HG02610 (cell line): ENCODE data around the gene MSRB2.
"Not testable (repeated sequence)": the region's sequence is repeated elsewhere in the genome, so short reads cannot be mapped to it uniquely, and the experiment has no call there.

Experiments used
- ATAC-seq: cut with Tn5 transposase; IDR thresholded peaks from one replicate; pipeline ENCODE4 v1.9.1; 2021; ENCODE audit warnings: mild to moderate bottlenecking, moderate library complexity; ENCODE audit not compliant: unreplicated experiment

MSRB2 gene

GRCh38 chr10:23095404-23095965 is at the start of gene MSRB2:
Gene MSRB2 (plus strand): TSS chr10:23095579. CDS start chr10:23095609, 30 bp downstream.
- peak; percentile 81 for ATAC-seq

- ATAC-seq = no peak
Measured at GRCh38 chr10:23046027-23046426, 49.4 kb upstream of the MSRB2 start.

DNA sequence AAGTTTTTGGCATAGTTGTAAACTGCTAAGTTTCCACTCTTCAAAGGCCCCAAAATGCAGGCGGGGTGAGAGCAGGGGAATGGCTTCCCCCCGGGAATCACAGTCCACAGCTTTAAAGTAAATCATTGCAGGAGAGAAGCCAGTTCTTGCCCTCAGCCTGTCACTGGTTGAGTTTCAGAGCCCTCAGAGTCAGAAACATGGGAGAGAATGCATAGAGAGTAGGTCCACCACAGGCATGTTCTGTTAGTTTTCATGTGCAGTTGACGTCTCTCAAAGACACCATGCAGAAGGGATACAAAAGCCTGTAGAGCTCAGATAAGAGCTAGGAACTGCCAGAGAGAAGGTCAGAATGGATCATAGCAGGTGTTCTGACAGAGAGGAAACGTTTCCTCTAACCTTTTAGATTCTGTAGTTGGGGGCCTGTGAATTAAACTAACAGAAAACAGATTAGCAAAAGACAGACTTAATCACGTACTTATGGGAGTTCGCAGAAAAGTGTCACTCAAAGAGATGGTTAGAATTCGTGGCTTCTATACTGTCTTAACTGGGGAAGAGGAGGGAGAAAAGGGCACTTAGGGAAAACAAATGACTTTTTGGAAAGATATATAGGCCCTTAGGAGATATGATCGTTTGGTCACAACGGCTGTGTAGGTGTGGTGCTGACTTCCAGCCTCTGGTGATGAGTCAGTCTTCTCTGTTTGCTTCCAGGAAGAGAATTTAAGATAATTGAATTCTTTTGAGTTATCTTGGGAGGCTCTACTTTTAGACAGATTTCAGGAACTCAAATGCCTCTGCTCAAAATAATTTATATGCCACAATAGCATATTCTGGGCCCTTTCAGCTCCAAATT is 48.0 kb upstream of the MSRB2 start:
- ATAC-seq = no peak

DNA sequence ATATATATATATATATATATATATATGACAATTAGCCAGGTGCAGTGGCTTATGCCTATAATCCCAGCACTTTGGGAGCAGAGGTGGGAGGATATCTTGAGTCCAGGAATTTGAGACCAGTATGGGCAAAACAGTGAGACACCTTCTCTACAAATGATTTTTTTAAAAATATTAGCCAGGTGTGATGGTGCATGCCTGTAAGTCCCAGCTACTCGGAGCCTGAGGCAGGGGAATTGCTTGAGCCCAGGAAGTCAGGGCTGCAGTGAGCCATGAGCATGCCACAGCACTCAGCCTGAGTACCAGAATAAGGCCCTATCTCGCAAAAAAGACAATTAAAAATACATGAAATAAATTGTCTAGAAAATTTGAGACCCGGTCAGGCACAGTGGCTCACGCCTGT is 47.2 kb upstream of the MSRB2 start:
- ATAC-seq = no peak

DNA sequence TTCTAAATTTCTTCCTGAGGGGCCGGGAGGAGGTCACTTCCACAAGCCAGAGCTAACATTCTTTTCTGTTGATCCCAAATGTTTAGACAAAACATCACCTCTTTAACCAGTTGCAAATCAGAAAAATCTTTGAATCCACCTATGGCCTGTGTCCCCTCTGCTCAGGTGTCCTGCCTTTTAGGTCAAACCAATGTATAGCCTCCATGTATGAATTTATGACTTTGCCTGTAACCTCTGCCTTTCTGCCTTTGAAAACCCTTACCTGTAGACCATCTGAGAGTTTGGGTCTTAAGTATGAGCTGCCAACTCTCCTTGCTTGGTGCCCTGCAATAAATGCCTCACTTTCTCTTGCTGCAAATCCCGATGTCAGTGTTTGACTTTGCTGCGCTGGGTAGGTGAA is 44.1 kb upstream of the MSRB2 start:
- ATAC-seq = no peak

- ATAC-seq = no peak
Measured at GRCh38 chr10:23051855-23052331, 43.5 kb upstream of the MSRB2 start.

DNA sequence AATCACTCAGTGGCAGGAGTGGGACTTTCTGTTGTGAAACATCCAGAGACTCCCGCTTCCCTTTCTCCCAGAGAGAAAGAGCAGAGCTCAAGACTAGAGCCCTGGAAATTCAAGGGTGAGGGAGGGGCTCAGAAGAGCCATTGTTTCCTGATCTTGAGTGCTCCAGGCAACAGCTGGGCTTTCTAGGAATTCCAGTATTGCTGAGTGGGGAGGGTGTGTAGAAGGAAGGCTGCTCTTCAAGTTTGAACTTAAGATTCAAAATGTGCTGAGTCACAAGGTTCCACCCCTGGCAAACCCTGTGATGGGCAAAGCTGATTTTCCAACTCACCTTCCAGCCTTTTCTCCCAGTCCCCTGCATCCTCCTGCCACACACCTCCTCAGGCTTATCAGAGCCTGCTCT is 42.3 kb upstream of the MSRB2 start:
- ATAC-seq = no peak

DNA sequence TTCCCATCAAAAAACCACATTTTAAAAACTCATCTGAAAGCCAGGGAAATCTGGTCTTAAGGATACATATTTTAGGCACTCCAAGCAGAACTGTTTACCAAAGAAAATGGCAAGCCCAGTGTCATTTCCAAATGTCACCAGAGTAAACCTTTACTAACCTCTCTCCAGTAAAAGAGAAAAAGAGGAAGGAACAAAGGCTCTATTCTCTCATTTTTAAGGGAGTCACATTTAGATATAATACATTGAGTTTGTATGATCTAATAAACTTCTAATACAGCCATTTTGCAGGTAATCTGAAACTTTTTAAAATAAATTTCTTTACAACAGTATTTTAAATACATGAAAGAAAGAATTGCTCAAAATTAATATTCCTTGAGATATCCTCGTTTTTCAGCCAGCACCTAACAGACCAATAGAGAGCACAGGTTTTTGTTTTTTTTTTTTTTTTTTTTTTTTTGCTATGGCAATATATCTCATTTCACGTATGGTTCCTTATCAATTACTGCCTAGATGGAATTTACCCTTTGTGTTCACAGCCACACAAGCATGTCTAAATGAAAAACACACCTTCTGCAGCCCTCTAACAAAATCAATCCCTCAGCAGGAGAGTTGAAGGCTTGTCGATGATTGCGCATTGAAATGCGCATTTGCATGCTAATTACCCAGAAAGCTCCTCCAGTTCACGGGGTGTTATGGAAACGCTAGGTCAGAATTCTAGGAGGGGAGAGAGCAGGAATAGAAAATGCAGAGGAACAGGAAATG is 39.8 kb upstream of the MSRB2 start:
- ATAC-seq = no peak

GRCh38 chr10:23056186-23056579 is 39.2 kb upstream of the MSRB2 start:
- ATAC-seq = no peak

DNA sequence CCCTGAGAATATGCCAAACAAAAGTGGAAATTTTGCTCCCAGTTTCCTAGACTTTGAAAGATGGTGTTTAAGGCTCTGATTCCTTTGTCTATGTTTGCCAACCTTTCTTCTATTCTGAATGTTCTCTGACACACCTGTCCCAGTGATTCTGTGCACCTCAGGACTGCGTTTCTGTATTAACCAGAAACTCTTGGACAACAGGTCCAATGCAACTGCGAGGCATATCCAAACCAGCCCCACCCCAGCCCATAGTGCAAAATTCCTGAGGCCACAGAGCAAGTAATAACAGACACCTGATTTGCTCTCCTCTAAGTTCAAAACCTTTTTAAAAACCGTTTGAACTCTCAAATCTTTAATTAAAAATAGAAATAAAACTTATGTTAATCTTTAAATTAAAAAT is 37.0 kb upstream of the MSRB2 start:
- no peak for ATAC-seq

DNA sequence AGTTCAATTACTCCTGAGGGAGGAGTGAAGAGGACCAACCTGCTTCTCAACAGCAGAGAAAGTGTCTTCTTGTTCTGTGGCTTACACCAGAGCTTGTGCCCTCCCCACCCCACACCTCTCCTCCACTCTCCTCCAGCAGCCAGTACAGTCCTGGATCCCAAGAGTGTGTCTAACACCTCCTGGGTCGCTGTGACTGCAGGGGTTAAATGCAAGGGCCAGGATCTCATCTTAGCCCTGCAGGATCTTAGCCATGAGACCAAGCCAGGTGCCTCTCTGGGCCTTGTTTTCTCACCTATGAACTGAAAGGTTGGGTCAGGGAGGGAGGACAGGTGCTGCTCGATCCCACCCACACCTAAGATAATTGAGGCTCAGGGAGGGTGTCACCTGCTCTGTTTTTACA is 34.5 kb upstream of the MSRB2 start:
- ATAC-seq = no peak

DNA sequence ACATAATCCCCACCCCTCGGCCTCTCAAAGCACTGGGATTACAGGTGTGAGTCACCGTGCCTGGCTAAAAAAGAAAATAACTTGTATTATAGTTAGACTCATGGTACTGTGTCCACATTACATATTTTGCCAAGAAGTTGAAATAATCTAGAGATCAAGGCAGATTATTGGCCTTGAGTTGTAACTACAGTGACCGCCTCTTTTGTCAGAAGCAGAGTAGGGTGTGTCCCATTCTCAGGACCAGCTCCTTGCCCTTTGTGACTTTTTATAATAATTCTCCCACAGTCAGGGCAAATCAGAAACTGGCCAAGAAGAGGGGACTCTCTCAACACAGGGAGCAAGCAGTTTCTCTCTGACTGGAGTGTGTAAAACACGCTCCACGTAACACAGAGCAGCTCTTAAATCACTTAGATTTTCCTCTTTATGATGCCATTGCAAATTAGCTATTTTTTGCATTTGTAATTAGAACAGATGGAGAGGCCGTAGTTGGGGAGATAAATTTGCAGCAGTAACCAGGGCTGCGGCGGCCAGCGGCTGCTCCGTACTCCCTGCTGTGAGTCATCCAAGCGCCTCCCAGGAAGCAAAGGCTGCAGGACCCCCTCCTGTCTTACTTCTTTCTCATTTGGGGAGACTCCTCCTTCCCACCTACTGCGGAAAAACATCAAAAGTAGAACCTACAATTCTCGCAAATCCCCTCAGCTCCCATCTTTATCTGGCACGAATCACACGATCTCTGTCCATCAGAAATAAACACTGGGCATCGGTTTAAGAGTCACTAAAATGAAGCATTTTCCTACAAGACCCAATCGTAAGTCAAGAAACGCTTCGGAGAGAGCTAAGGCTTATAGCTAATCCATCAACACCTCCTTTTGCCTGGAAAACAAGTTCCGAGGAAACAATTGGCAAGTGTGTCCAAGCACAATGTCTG is 32.1 kb upstream of the MSRB2 start:
- ATAC-seq = no peak

DNA sequence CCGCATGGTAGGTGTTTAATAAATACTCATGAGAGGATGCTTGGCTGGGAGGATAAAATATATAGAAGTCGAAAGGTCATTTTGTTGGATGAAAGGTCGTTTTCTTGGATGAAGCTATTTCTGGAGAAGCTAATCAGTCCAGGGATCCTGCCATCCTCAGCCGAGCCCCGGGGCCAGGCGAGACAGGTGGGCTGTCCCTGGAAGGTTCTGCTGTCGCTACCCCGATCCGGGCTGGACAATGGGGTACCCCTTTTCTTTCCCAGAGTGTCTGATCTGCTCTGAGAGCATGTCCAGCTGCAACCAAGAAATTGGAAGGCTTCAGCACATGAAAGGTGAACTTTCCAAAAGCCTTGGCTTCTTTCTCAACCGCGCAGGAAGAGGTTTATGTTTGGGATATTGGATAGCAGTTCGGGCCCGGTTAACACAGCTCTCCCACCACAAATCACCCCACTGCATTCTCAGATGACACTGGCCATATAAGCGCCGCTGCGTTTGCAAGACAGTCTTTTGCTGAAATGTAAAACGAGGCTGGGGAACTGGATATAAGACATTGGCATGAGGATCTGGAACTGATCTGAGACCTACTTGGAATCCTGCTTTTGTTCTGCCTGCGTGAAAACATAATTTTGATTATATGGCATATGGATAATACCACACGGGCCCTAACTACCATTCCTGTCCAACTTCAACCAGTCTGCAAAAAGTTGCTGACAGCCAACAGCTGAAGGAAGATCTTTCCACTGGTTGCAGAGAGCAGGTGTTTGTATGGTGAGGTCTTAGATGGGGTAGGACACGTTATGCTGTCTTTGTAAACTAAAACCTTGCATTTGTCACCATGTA is 31.2 kb upstream of the MSRB2 start:
- ATAC-seq = no peak

DNA sequence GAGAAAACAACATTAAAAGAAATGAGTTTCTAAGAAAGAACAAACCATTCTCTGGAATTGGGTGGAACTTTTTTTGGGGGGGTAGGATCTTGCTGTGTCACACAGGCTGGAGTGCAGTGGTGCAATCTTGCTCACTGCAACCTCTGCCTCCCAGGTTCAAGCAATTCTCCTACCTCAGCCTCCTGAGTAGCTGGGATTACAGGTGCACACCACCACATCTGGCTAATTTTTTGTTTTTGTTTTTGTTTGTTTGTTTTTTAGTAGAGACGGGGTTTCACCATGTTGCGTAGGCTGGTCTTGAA is 30.6 kb upstream of the MSRB2 start:
- ATAC-seq = not testable (repeated sequence)

DNA sequence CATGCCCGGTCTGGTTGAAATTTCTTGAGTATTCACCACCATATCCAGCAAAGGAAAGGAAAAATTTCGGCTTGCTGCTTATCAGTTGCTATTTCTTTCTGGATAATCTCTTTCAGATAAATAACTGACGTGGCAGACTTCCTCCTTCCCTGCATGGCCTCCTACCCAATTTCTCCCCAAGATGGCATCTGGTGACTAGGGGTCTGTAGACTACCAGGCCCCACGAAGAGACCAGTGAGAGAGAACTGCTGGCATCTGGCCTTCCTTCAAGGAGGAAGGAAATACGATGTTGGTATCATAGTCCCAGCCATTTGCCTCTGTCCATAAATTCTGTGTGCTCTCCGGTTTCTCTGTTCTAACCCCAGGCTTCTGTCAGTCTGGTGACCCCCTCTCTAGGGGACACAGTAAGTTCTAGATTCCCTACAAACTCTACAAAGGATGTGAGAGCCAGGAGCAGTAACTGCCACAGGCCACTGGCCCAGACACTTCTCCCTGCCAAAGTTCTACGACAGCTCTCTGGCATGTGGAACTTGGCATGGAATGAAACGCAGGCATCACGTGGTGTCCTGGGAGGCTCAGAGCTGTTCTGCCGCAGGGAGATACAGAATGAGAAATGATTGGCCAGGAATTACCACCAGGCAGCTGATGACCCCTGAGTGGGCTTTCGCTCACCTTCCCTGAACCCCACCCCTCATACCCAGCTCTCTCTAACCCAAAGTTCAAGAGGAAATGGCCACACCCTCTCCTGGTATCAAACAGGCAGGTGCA is 30.0 kb upstream of the MSRB2 start:
- no peak for ATAC-seq

GRCh38 chr10:23067337-23067736 is 28.0 kb upstream of the MSRB2 start:
- ATAC-seq = no peak

GRCh38 chr10:23067939-23068775 is 27.2 kb upstream of the MSRB2 start:
- ATAC-seq = peak; percentile 67
